RPMI8226 (cell line): Measurements from ENCODE around the gene HLA-DPB1.
"Not testable (repeated sequence)": the region's sequence is repeated elsewhere in the genome, so short reads cannot be mapped to it uniquely, and the experiment has no call there.

ENCODE experiments used
- DNase-seq: peaks from one replicate; pipeline ENCODE4 v3.0.0-alpha.2; 2015

The HLA-DPB1 gene

DNA sequence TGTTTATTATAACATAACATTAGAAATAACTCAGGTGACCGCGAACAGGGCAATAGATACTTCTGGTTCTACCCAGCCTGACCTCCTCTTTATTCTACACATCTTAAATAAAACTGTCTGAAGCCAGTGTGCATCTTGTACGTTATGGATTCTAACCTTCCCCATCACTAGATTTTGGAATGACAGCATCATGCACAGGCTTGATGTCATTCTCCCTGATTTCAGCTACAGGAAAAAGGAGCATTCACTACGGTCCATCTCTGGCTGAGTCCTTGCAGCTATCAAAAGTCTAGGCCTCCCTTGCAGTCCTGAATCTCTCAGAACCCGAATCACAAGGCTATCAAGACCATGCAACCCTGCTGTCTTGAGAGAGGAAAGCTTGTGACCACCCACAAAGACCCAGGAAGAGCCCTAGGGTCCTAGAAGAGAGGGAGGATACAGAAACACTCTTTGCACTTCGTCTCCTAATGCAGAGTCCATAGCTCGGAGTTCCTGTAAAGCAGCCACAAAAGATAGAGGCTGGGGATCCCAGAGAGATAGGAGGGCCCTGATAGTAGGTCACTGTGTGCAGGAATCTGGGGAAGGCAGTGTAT is 3.2 kb upstream of the HLA-DPB1 start:
- no peak for DNase-seq

DNA sequence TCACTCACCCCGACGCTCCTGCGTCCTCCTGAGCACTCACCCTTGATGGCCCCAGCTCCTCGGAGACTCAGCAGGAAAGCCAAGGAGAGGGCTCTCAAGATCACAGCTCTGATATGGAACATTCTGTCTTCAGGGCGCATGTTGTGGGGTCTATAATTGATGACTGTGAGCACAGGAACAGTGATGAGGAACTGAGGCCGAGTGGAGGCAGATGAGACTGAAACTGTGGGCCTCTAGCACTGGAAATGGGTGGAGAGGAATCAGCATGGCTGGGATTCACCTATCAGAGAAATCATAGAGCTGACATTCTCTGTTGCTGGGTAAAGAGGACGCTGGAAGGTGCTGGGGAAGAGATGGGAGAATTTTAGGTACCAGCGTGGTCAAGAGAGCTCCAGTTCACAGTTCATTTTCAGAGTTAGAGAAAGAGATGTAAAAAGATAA is 2.3 kb upstream of the HLA-DPB1 start, which contains the start of gene HLA-DPA1:
HLA-DPA1 (minus strand) TSS at position 219 of the 441 bp plus-strand sequence.
- peak; percentile 45 for DNase-seq

- DNase-seq: no peak
Measured at GRCh38 chr6:33075208-33075567, 602 bp upstream of the HLA-DPB1 start.

DNA sequence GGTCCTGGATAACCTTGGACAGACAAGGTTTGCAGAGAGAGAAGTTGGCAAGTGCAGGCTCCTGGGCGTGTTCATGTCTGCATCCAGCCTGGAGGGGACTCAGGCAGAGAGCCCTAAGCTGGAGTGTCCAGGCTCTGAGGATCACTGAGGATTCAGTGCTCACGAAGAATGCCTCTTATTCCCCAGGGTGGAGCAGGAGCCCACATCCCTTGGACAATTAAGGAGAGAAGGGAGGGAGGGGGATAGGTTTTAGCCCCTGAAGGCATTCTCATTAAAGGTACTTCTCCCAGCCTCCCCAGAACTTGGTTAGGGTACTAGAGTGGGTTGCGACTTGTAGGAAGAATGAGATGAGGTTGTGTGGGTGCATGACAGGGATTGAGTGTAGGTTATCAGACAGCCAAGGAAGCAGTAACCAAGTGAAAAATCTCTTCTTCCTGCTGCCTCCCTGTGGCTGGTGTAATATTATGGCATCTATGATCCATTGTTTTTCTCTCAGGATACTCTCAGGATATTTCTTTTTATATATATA is 680 bp downstream of the HLA-DPB1 start:
- no peak for DNase-seq

- DNase-seq: no peak
Measured at GRCh38 chr6:33077908-33078307, 2.1 kb downstream of the HLA-DPB1 start.

- DNase-seq: no peak
Measured at GRCh38 chr6:33078442-33078841, 2.7 kb downstream of the HLA-DPB1 start.

DNA sequence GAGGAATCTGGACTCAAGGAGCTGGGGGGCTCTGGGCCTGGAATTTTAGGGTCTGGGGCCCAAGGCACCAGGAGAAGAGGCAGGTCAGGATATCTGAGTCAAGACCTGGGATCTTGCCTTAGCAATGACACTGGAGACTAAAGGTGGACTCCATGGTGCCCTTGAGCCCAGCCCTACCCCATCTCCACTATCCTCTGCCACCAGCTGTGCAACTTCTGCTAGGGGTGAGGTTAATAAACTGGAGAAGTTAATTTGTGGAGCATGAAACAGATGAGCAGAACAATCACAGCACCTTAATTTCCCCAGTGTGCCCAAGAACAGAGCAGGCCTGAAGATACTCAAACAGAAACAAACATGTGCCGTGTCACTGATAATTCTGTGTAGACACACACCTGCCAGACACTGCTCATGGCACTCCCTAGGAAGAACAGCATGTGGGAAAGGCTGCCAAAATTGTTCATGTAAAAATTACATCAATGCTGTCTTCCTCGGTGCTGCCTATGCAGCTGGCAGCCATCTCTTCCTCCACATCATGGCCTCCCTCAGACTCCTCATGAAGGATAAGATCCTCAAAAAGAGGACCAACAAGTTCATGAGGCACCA is 3.2 kb downstream of the HLA-DPB1 start:
- DNase-seq: no peak

- no peak for DNase-seq
Measured at GRCh38 chr6:33079580-33079979, 3.8 kb downstream of the HLA-DPB1 start.

GRCh38 chr6:33080127-33081089 is 4.6 kb downstream of the HLA-DPB1 start:
- no peak for DNase-seq

GRCh38 chr6:33081098-33081824 is 5.5 kb downstream of the HLA-DPB1 start:
- DNase-seq: no peak

DNA sequence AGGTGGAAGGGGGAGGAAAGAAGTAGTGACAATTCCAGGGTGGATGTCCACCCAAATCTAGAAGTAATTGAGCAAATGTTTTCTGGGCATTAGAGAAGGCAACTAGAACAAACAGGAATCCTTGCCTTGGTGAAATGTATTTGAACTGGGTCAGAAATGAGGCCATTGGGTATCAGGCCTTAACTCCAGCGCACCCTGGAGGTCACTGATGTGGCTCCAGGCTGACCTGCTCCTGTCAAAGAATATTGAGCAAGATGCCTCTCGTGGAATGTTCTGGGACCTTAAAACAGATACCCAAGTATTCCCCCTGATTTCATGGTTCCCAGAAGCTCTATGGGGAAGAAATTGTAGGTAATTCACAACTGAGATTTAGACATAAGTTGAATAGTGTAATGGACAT is 6.9 kb downstream of the HLA-DPB1 start:
- DNase-seq: peak; percentile 75

GRCh38 chr6:33085627-33086026 is 9.8 kb downstream of the HLA-DPB1 start:
- DNase-seq: no peak

- DNase-seq: no peak
Measured at GRCh38 chr6:33088258-33088930, 12.6 kb downstream of the HLA-DPB1 start.

- no peak for DNase-seq
Measured at GRCh38 chr6:33088931-33089620, 13.3 kb downstream of the HLA-DPB1 start.

- peak; percentile 61 for DNase-seq
Measured at GRCh38 chr6:33091957-33092356, 16.2 kb downstream of the HLA-DPB1 start.

GRCh38 chr6:33092385-33092784 is 16.6 kb downstream of the HLA-DPB1 start:
- DNase-seq: no peak

DNA sequence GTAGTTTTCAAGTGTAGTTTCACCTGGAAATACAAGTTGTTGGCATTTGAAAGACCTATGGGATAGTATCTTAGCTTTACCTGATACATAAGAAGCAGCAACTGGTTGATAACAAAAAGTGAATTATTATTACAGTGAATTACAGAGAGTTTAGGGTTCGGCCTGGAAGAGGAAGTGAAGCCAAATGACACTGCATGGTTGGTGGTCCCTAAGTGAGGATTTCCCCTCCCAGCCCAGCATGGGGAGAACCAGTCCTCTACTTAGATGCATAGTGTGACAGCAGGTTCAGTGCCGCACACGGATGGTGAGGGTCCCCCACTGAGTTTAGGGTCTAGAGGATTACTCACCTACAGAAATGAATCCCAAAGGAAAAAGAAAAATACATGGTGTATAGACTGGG is 18.1 kb downstream of the HLA-DPB1 start:
- DNase-seq: no peak

- DNase-seq: no peak
Measured at GRCh38 chr6:33095681-33096080, 19.9 kb downstream of the HLA-DPB1 start.

- DNase-seq: not testable (repeated sequence)
Measured at GRCh38 chr6:33101121-33101737, 25.4 kb downstream of the HLA-DPB1 start.

GRCh38 chr6:33103776-33104175 is 28.0 kb downstream of the HLA-DPB1 start:
- no peak for DNase-seq

GRCh38 chr6:33104887-33105286 is 29.1 kb downstream of the HLA-DPB1 start:
- no peak for DNase-seq
